Measurements from ENCODE around the gene RPRD1A.

RPRD1A gene

DNA sequence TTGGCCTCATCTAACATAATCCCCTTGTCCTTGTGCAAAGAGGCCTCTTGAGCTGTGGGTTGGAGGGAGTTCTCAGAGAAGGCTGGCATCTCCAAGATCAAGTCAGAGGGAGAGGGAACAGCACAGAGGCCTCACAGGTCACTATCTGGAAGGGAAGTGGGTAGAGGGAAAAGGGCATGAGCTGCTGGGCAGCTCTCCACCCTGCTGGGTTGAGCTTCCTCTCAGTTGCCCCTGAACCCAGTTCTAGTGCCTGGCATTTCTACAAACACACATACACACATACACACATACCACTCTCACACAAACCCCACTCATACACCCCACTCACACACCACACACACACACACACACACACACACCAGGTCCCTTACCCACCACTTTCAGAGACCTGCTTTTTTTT is 125.2 kb downstream of the RPRD1A start:
- no peak for DNase-seq (ENCODE audit: low read depth)
- no peak overlapping the region for H3K4me3 ChIP-seq (ENCODE audit: low read depth, low read length)
- TF ChIP-seq POLR2A (IDR thresholded peaks at IDR 0.05; ENCODE audit: extremely low read depth, insufficient read length) (no peak), MYC (IDR thresholded peaks at IDR 0.05; ENCODE audit: low read depth, low read length) (no peak)
- TF ChIP-seq, protein P1, sequence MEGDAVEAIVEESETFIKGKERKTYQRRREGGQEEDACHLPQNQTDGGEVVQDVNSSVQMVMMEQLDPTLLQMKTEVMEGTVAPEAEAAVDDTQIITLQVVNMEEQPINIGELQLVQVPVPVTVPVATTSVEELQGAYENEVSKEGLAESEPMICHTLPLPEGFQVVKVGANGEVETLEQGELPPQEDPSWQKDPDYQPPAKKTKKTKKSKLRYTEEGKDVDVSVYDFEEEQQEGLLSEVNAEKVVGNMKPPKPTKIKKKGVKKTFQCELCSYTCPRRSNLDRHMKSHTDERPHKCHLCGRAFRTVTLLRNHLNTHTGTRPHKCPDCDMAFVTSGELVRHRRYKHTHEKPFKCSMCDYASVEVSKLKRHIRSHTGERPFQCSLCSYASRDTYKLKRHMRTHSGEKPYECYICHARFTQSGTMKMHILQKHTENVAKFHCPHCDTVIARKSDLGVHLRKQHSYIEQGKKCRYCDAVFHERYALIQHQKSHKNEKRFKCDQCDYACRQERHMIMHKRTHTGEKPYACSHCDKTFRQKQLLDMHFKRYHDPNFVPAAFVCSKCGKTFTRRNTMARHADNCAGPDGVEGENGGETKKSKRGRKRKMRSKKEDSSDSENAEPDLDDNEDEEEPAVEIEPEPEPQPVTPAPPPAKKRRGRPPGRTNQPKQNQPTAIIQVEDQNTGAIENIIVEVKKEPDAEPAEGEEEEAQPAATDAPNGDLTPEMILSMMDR (IDR thresholded peaks at IDR 0.05; ENCODE audit: low read depth, low read length), result no peak
- TF ChIP-seq, protein P2, sequence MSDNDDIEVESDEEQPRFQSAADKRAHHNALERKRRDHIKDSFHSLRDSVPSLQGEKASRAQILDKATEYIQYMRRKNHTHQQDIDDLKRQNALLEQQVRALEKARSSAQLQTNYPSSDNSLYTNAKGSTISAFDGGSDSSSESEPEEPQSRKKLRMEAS (IDR thresholded peaks at IDR 0.05; ENCODE audit: low read depth, low read length), result no peak

DNA sequence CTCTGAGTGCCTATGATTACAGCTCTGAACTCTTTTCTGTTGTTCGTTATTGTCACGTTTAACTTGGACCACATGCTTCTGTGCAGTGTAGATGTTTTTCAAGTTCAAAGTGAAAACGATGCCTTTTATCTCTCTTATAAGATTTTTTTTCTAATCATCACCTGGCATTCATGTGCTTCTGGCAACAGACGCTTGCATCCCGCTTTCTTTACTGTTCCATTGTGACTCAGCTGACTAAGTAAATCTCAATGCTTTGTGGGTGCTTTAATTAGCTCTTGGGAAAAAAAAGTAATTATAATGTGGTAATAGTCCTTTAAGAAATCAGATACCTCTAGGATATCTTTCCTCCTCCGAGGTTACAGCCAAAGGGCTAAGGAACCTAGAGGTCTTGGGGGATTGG is 126.1 kb downstream of the RPRD1A start:
- H3K4me3 ChIP-seq (ENCODE audit: low read depth, low read length), result no peak overlapping the region
- TF ChIP-seq, protein P2 (IDR thresholded peaks at IDR 0.05; ENCODE audit: low read depth, low read length), result no peak
- TF ChIP-seq, protein P1 (IDR thresholded peaks at IDR 0.05; ENCODE audit: low read depth, low read length), result no peak
- TF ChIP-seq MYC (IDR thresholded peaks at IDR 0.05; ENCODE audit: low read depth, low read length) (no peak), POLR2A (IDR thresholded peaks at IDR 0.05; ENCODE audit: extremely low read depth, insufficient read length) (no peak)
- no peak for DNase-seq (ENCODE audit: low read depth)

Data from NB4 (cell line).